MV-4-11 (cell line): Measurements from ENCODE around the gene MYO5B.

ENCODE experiments used
- DNase-seq: peaks from one replicate; lab custom pipeline; 2025; lab: John Stamatoyannopoulos, UW

The MYO5B gene

DNA sequence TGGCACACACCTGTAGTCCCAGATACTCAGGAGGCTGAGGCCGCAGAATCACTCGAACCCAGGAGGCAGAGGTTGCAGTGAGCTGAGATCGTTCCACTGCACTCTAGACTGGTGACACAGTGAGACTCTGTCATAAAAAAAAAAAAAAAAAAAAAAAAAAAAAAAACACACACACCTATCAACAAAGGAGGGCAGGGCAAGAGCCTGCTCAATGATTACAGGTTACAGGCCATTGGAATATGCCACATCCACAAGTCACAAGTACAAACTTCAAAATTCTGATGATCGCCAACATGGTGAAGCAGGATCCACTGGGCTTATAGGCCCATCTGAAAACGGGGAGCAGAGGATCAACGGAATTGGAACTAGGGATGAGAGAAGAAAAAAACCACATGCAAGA is 6.3 kb downstream of the MYO5B start:
- no peak for DNase-seq

DNA sequence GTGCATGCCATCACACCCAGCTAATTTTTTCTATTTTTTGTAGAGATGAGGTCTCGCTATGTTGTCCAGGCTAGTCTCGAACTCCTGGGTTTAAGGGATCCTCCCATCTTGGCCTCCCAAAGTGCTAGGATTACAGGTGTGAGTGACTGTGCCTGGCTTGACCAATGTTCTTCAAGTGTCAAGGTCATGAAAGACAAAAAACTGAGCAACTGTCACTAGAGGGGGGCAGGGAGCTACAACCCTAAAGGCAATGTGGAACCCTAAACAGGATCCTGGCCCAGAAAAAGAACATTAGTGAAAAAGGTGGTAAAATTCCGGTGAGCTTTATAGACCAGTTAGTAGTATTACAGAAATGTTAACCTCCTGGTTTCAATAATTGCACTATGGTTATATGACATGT is 7.3 kb downstream of the MYO5B start:
- DNase-seq = no peak

DNA sequence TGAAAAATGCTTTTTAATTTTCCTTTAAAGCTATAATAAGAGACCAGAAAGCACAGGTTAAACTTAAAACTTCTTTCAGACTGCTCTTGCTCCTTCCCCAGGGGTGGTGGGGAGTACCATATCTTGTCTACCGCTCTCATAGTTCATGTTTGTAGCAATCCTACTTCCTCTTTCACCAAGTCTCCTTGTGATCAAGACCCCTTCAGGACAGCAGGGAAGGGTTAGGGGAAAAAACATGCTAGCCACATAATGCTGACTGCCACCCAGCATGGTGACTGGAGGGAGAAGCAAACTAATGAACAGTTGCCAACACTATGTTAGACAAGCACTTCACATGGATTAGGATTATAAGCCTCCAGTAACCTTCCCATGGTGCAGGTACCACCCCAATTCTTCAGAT is 8.6 kb downstream of the MYO5B start:
- DNase-seq = no peak

DNA sequence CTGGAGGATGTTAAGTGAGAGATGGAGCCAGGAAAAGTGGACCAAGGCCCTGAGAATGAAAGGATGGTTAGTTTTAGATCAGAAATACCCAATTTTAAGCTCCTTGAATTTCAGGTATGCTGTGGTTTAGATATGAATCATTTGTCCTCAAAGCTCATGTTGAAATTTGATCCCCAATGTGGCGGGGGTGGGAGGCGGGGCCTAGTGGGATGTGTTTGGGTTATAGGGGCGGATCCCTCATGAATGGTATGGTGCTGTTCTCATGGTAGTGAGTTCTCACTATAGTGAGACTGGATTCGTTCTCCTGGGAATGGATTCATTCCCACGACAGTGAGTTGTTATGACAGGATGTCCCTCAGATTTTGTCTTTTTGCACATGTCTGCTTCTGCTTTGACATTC is 11.4 kb downstream of the MYO5B start:
- no peak for DNase-seq

DNA sequence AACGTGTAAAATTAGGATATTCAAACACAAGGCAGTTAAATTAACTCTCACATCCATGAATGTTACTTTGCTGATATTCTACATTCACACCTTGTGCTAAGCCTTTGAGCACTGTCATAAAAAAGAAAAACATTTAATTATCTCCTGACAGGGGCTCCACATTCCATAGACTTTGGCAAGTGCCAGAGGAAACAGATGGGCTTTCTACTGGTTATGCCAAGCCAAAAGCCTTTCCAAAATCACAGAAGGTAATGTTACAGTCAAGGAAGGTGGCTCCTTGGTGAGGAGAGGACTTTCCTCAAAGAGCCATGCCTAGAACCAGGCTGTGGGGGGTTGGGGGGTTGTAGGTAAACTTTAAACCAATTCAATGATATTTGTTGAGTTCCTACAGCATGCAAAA is 12.4 kb downstream of the MYO5B start:
- DNase-seq = no peak

DNA sequence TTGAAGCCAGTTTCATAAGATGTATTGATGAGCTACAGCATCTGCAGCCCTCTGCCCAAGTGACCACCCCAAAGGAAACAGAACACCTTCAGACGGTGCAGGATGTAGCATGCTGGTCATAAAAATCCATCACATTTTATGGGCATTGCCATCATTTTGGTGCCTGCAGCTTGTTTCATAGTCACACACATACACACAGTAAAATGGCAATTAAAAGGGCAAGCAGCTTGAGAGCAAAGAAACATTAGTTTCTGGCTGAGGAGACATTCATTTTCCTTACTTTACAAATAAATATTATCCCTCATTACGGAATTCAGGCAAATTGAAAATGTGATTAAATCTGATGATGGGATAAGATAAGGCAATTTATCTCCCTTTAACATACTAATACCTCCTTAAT is 13.4 kb downstream of the MYO5B start:
- DNase-seq = no peak

DNA sequence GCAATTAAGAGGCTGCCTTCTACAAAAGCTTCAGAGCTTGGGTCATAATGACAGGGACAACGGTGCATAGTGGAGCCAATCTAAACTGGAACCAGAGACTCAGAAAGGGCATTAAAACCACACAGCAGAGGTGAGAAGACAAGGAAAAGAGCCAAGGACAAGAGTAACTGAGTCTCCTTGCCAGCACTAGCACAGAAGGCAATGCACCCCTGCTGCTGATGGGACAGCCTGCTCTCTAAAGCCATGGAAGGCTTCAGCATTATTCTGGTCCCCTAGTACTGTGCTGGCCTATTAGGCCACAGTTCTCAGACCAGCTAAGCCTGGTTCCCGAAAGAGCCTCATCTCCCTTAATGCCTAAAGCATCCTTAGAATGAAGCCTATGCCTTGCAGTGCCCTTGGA is 15.5 kb downstream of the MYO5B start:
- DNase-seq = no peak

DNA sequence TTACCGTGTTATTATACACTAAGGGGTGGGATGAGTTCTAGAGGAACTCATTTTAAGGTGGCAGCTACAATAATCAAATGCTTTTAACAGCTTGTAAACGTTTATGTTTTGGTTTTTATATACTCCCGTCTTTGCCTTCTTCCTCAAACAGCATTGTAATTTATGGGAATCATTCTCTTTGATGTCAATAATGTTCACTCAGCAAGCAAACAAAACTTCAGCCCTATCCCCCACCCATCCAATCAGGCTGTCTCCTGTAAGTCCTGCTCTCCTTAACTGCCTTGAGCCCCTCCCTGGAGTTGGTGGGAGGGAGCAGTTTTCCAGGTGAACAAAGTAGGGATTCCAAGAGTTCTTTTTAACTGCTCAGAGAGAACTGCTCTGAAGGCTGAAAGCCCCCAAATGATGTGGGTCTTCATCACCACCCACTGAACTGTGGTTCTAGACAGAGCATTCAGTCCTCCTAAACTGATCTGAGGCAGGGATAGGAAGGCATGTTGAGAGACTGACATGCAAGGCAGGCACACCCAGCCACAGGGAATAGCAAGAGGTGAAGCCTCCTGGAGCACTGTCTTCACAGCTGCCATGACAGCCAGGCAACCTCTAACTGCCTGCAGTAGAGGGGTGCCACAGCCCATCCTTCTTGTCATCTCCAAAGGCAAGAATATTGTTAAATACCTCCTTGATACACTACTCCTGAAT is 17.5 kb downstream of the MYO5B start:
- DNase-seq = no peak

DNA sequence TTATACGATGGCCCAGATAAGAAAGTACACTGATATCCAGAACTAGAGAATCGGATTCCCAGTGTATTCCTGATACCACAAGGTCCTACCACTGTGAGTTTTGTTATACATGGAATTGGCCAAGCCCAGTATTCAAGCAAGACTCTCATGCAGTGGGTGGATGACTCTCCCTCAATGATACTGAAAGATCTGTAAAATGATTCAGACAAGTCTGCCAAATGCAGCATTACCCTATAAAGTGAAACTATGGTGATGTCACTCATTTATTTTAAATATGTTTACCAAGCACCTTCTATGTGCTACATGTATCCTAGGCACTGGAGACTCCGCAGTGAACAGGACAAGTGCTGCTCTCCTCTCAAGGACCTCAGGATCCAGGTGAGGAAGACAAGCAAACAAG is 22.6 kb downstream of the MYO5B start:
- no peak for DNase-seq

DNA sequence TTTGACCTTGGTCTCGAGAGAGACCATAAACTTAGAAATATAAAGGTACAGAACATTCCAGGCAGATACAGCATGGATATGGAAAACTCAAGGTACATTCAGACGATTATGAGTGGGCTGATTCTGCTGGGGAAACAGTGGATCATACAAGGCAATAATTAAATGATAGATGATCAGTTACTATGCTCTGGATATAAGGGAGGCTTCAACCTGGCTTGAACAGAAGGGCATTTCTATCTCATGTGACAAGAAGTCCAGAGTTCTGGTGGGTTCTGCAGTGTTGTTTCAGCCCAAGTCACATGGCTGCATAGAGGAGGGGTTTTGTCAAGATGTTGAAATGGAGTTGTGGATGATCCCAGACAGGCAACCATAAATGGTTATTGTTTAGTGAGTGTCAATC is 23.5 kb downstream of the MYO5B start:
- no peak for DNase-seq

DNA sequence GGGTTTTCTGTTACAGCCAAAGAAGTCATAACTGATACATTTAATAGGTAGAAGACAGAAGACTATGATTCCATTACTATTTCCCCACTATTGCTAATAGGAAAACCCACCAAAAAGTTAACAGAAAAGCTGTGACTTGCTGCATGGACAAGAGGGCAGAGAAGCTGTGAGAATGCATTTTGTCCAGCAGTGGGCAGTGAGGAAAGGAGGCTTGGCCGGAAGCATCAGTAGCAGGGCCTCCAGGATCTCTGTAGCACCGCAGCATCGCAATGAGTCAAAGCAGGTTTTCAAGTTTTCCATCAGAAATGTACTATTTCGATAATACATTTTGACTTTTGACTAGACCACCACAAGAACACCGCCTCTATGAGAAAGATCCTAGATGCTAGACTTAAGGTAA is 24.9 kb downstream of the MYO5B start:
- DNase-seq = no peak

DNA sequence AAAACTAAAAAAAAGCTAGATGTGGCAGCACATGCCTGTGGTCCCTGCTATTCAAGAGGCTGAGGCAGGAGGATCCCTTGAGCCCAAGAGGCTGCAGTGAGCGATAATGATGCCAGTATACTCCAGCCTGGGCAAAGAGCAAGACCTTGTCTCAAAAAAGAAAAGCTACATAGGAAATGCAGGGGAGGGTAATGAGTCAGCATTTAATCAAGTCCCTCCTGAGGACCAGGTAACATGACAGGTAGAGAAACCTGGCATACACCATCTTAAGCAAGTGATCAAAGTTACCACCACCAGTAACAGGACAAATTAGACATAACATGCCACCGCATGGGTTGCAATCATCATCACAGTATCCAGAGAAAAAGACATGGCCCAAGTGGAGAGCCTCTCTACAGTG is 25.8 kb downstream of the MYO5B start:
- no peak for DNase-seq

DNA sequence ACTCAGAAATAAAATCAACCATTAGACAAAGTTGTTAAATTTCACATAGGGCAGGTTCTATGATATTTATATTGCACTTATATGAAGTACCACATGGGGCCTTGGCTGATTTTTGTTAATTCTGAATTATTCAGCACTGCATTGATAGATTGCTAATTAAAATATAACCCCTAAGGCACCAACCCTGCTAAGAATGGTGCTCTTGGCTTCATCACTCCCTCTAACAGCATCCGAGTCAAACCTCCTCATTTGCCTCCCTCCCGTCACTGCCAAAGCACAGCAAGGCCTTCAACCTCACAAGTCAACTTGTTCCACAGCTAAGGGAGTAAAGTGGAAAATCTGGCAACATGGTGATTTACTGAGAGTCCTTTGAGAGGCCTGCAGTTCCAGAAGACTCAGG is 27.0 kb downstream of the MYO5B start:
- no peak for DNase-seq

DNA sequence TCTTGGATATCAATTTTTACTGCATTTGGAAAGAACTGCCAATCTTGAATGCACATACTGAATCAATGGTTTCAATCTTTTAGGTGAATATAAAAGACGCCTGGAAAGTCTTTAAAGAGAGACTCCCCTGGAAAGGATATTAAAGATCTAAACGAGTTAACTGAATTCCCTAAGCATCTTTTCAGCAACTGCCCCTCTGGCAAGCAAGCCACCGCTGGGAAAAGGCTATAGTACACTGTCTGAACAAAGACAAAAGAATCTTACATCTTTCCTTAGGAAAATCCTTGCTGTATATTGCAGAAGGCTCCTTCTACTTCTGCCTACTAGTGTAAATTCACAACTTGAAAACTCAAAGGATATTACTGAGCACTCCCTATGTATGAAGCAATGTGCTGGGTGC is 28.0 kb downstream of the MYO5B start:
- DNase-seq = no peak

DNA sequence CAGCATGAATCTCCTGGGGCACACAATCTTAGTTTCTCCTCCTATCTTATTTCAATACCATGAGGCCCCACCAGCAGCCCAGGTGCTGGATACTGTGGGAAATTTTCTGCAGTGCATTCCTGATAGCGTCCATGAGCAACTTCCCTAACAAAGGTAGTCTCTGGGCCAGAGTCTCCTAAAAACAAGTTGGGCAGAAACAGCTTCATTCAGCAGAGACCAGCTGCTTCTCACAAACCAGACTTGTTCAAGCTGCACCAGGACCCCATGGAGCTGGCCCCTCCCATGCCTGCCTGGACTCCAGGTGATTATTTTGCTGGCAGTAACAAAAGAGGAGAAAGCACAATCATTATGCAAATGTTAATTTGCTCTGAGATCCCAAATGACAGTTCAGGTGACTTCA is 31.4 kb downstream of the MYO5B start:
- DNase-seq = no peak

DNA sequence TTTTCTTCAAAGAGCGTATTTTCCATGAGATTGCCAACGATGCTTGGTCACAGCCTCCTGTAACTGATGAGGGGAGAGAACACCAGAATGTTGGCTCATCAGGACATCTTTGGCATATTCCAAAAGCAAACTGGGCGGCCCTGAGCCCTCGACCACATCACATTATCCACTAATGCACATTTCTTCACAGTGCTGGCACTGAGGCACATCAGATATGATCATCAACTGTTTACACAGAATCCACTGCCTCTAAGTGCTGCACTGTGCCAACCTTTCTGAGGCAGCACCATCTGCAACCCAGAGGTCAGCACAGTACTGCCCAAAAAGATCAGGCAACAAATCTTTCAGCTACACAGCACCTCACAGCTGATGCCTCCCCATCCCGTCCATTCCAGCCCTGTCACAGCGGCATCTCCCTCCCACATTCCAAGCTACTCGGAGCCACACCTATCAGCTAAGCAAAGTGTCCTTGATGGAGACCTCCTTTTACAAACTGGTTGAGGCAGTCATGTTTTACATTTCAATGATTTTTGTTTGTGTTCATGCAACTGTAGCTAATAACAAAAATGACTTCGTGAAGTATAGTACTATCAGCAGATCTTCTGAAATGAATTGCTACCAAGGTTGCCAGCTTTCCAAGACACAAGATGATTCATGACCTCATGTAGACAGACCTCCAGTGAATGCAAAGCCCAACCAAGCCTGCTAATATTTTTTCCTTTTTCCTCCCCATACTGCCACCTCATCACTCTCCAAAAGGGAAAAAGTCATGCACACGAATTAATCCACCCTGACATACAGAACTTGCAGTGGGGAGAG is 32.3 kb downstream of the MYO5B start:
- no peak for DNase-seq

DNA sequence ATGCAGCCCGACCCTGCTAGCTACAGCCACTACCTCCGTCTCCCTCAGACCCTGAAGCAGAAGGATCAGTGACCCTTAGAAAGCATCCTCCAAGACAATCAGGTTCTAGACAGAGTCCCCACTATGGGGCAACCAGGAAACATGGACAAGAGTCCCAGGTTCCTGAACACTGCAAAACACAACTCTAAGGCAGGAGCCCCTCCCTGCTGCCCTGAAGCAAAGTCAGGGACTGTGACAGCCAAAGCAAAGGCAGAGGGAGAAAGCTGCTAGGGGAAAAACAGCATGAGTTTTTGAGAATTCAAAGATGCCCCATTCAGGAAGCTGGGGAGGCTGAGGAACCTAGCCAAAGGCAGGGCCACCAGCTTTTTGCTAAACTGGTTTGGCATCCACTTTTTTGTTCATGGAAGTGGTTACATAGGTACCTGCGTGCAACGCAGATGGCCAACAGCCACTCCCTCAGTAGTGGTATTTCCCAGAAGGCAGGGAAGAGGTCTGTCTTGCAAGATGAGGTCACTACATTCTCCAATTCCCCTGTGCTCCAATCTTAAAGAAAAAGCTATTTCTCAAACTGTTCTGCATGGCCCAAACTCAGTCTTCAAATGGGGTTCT is 33.2 kb downstream of the MYO5B start:
- no peak for DNase-seq

DNA sequence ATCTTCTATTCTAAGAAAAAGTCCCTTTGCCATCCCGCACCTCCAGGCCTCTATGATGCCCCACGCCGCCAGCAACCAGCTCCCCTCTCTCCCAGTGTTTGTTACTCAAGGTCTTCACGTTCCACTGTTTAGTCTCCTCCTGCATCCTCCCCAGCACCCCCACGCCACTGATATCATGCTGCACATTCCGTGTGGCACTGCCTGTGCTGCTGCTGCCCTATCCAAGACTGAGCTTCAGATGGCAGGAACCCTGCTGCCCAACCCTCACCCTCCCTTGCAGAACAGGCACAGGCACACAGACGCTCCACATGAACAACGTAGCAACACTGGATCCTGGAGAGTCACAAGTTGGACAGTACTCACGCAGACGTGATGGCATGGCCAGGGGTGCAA is 35.3 kb downstream of the MYO5B start:
- DNase-seq = no peak

DNA sequence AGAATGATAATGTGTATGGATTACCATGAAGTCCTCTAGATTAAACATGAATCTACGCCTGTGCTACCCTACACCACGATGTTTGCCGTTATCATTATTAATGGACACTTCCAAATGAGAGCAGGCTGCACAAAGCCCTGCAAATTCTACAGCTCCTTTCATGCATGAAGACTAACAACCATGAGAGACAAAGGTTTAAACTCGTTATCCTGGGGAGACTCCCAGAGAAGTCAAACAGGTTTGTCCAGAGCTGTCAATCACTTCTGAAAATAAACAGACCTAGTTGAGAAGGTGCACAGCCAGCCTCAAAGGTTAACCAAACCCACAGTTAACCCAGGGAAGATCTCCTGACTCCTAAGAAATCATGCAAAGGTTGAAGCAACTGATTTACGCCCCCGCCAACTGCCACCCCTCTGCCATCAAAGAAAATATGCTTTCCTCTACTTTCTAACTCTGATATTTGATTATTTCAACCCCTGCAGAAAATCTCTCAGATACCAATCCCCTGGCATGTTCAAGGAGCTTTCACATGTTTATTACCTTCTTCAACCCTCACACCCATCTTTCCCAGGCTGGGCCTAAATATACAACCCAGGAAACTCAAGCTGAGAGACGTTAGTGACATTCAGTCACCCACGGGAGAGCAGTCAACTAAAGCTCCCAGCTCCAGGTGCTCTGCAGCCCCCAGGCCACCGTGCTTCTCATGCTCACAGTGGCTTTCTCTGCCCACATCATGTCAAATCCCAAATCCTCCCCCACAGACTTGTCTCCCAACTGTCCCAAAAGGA is 35.9 kb downstream of the MYO5B start:
- DNase-seq = no peak

DNA sequence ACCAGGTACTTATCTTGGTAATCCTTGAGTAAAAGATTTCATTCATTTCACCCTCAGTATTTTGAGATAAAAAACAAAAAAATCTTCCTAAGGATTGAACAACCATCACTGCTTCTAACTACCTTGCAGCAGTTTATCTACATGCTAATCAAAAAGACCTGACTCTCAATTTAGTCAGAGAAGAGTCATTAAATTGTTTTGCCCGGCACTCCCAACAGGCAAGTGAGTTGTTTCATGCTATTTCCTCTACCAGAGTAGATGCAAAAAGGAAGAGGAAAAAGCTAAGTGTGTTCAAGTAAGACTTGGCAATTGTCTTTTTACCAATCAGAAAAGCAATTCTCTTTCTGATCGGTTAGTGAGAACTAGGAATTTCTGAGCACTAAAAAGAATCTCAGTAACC is 39.5 kb downstream of the MYO5B start:
- DNase-seq = no peak

DNA sequence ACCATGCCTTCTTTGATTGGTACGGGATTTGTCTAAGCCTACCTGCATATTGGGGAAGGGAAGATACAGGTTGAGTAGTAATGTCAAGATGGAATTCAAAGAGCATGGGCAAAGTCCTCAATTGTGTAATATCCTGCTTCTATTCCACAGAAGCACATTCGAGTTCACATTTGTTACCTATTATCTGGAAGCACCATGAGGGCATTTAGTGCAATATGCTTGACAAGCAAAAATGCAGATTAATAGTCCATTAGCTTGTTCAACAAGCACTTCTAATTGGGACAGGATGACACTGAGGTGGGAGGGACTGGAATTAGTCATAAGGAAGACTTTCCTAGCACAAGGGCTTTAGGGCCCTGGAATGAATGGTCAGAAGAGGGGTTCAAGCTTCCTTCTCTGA is 40.5 kb downstream of the MYO5B start:
- no peak for DNase-seq

DNA sequence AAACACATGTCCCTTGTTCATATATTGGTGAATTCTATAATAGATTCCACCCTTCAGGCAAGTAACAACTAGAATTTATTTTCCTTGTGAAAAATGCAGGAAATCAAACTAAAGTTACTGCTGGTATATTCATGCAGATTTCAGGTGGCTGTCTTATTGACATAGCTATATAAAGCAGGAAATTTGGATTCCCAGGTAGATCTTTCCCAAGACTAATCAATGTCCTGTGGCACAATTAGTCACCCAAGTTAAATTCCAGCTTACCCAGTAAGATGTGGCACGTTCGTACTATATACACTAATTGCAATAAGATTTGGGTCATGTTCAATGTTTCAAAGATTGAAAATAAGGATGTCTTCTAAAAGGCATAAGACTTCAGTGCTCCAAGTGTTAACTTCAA is 42.0 kb downstream of the MYO5B start:
- DNase-seq = no peak

DNA sequence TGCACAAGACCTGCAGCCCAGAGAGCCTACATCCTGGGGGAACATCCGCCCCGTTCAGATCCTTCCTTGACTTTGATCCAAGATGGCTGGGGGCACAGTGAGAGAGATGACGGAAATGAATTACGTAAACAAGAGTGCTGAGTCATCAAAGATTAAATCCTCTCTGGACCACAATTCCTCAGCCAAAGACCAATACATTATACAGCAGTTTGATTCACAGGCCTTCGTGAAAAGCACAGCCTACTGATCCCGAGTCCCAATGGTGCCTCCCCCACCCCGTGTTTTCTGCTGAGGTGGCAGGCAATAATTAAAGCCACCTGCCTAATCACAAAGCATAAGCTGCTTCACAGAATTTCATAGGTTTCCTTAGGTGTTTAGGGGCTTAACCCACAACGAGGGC is 43.0 kb downstream of the MYO5B start:
- peak; percentile 25 for DNase-seq
